ENCODE data around the gene CACNA1C.

DNA sequence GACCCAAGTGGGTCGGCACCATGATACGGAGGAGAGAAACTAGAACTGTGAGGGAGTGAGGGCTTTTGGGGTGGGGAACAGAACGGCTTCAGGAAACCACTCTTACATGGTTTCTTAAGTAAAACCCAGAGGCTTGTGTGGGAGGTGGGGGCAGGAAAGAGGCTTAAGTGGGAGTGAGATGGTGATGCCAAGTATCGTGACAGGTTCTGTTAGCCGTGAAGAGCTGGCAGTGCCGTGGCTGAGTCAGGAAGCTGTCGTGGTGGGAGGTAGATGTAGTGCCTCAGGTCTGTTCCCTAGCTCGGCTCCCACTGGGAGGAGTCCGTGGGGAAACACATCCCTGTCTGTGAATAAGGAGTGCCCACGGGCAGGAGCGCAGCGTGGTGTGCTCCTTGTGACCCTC, 556.2 kb downstream of the CACNA1C start:
- TF ChIP-seq, protein P1, sequence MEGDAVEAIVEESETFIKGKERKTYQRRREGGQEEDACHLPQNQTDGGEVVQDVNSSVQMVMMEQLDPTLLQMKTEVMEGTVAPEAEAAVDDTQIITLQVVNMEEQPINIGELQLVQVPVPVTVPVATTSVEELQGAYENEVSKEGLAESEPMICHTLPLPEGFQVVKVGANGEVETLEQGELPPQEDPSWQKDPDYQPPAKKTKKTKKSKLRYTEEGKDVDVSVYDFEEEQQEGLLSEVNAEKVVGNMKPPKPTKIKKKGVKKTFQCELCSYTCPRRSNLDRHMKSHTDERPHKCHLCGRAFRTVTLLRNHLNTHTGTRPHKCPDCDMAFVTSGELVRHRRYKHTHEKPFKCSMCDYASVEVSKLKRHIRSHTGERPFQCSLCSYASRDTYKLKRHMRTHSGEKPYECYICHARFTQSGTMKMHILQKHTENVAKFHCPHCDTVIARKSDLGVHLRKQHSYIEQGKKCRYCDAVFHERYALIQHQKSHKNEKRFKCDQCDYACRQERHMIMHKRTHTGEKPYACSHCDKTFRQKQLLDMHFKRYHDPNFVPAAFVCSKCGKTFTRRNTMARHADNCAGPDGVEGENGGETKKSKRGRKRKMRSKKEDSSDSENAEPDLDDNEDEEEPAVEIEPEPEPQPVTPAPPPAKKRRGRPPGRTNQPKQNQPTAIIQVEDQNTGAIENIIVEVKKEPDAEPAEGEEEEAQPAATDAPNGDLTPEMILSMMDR (conservative IDR thresholded peaks at IDR 0.05; ENCODE audit: low read depth, low read length) = no peak
- no peak for TF ChIP-seq EZH2 (IDR thresholded peaks at IDR 0.05; ENCODE audit: borderline replicate concordance, low read depth, low read length, poor library complexity, severe bottlenecking)

All from A673 (cell line).